Measurements from ENCODE around the gene TMTC2.

- TF ChIP-seq CEBPB (IDR thresholded peaks at IDR 0.05) = no peak
- TF ChIP-seq MAX (IDR thresholded peaks at IDR 0.05) = no peak
- TF ChIP-seq EP300 (IDR thresholded peaks at IDR 0.05; ENCODE audit: borderline replicate concordance) = no peak
- TF ChIP-seq USF1 (IDR thresholded peaks at IDR 0.05) = no peak
- TF ChIP-seq RAD21 (IDR thresholded peaks at IDR 0.05; ENCODE audit: low read depth) = no peak
- no peak for TF ChIP-seq REST (IDR thresholded peaks at IDR 0.05; ENCODE audit: low read depth)
- no peak for TF ChIP-seq EGR1 (IDR thresholded peaks at IDR 0.05)
- TF ChIP-seq NFIC (IDR thresholded peaks at IDR 0.05) = no peak
- no peak for TF ChIP-seq TAF1 (IDR thresholded peaks at IDR 0.05; ENCODE audit: low read depth)
These were observed 189.4 kb downstream of the TMTC2 start for GRCh38 chr12:82876075-82876474.
